Stimulated activated CD8-positive, alpha-beta memory T cell treated with anti-CD3 and anti-CD28 coated beads, Interleukin-4, amount 100 ng/mL, for 4 hours (primary cell): ENCODE measurements around the gene MTOR.

Experiments
- DNase-seq, 2 donors: peaks; one replicate each; pipeline ENCODE4 v3.0.0-alpha.2; 2020; ENCODE audit warnings: low read depth in 2 of 2, low spot score in 1 of 2

Gene MTOR

GRCh38 chr1:11227106-11228077 is 35.0 kb downstream of the MTOR start:
- no peak for DNase-seq

GRCh38 chr1:11216074-11216473 is 46.3 kb downstream of the MTOR start:
- no peak for DNase-seq

- DNase-seq: no peak
Measured at GRCh38 chr1:11215381-11216005, 46.9 kb downstream of the MTOR start.

- DNase-seq: no peak
Measured at GRCh38 chr1:11214698-11215380, 47.5 kb downstream of the MTOR start.

- no peak for DNase-seq
Measured at GRCh38 chr1:11211925-11212587, 50.3 kb downstream of the MTOR start.

- DNase-seq: no peak
Measured at GRCh38 chr1:11211461-11211860, 50.9 kb downstream of the MTOR start.

GRCh38 chr1:11207898-11208611 is 54.3 kb downstream of the MTOR start:
- DNase-seq: no peak

- DNase-seq: no peak
Measured at GRCh38 chr1:11204396-11205190, 57.8 kb downstream of the MTOR start.

GRCh38 chr1:11198851-11199594 is 63.3 kb downstream of the MTOR start:
- no peak for DNase-seq

- no peak for DNase-seq
Measured at GRCh38 chr1:11198257-11198656, 64.1 kb downstream of the MTOR start.

GRCh38 chr1:11197359-11197758 is 65.0 kb downstream of the MTOR start:
- DNase-seq: no peak

- no peak for DNase-seq
Measured at GRCh38 chr1:11196945-11197344, 65.4 kb downstream of the MTOR start.

GRCh38 chr1:11194407-11195176 is 67.8 kb downstream of the MTOR start:
- DNase-seq: no peak

- no peak for DNase-seq
Measured at GRCh38 chr1:11193376-11193775, 69.0 kb downstream of the MTOR start.

GRCh38 chr1:11188858-11189451 is 73.4 kb downstream of the MTOR start, which contains the start of gene ANGPTL7:
Gene ANGPTL7 (plus strand): TSS chr1:11189355. CDS start chr1:11189580, 225 bp downstream.
- no peak for DNase-seq

GRCh38 chr1:11188381-11188780 is 74.0 kb downstream of the MTOR start:
- no peak for DNase-seq

- no peak for DNase-seq
Measured at GRCh38 chr1:11187931-11188330, 74.4 kb downstream of the MTOR start.

GRCh38 chr1:11187494-11187893 is 74.9 kb downstream of the MTOR start:
- no peak for DNase-seq
